H1 (cell line): ENCODE measurements around the gene C1orf116. TPM values are rescaled to one million over a fixed set of nuclear protein-coding genes. Genes with fewer than 3 reads are reported as not detected.

Source experiments
- CTCF ChIA-PET: fragments of 300-600 bp; sonication (Branson Sonifier 250); formaldehyde crosslinking; loops from one replicate; lab custom pipeline; 2021; ENCODE audit not compliant: partially characterized antibody; lab: Charles Lee
- POLR2A ChIA-PET: fragments of 300-600 bp; sonication (Branson Sonifier 250); formaldehyde crosslinking; loops from one replicate; lab custom pipeline; 2021; ENCODE audit warnings: inconsistent platforms; ENCODE audit not compliant: partially characterized antibody; lab: Charles Lee
- DNase-seq, 2 experiments: peaks; one replicate each; pipeline versions ENCODE4 v3.0.0 to v3.0.0-alpha.2; 2010 to 2022; ENCODE audit warnings: low spot score in 2 of 2, low read depth in 1 of 2, mixed read lengths in 1 of 2
- FAIRE-seq: peaks from 2 replicates; lab custom pipeline; 2011; peaks lifted over from hg19 to GRCh38; lab: Jason Lieb, UNC
- H2AFZ ChIP-seq: 2 replicates; pipeline ENCODE4 v1.8.1; 2012; ENCODE audit warnings: low read length, inconsistent platforms
- H2AK5ac ChIP-seq: 2 replicates; pipeline ENCODE4 v1.6.1; 2013; ENCODE audit warnings: low read depth, low read length
- H2BK120ac ChIP-seq: replicated peaks from 2 replicates; pipeline ENCODE3; 2013; ENCODE audit warnings: low read depth, low read length, inconsistent platforms
- H2BK12ac ChIP-seq: 2 replicates; pipeline ENCODE4 v1.6.1; 2013; ENCODE audit warnings: low read depth, low read length
- H2BK15ac ChIP-seq: 2 replicates; pipeline ENCODE4 v1.6.1; 2013; ENCODE audit warnings: low read length
- H2BK20ac ChIP-seq: 2 replicates; pipeline ENCODE4 v1.6.1; 2013; ENCODE audit warnings: low read length
- H2BK5ac ChIP-seq: 2 replicates; pipeline ENCODE4 v1.6.1; 2013; ENCODE audit warnings: low read depth, low read length
- H3K14ac ChIP-seq: 2 replicates; pipeline ENCODE4 v1.6.1; 2013; ENCODE audit warnings: inconsistent platforms; ENCODE audit not compliant: insufficient read length
- H3K18ac ChIP-seq: 2 replicates; pipeline ENCODE4 v1.6.1; 2013; ENCODE audit warnings: low read length; ENCODE audit errors: extremely low read depth
- H3K23ac ChIP-seq: 2 replicates; pipeline ENCODE4 v1.6.1; 2013; ENCODE audit warnings: inconsistent platforms; ENCODE audit not compliant: insufficient read length
- H3K23me2 ChIP-seq: 2 replicates; pipeline ENCODE4 v1.6.1; 2013; ENCODE audit warnings: low read depth, low read length
- H3K27ac ChIP-seq: 2 replicates; pipeline ENCODE4 v1.6.1; 2011; ENCODE audit warnings: low read depth, low read length, inconsistent platforms
- H3K27me3 ChIP-seq, 4 experiments: replicated peaks in 1 of 4; 1 replicate in 1 of 4; 2 replicates in 3 of 4; pipeline versions ENCODE4 v1.6.1 to v1.8.1; 2011 to 2013; ENCODE audit warnings: low read length in 3 of 4, mild to moderate bottlenecking in 3 of 4, inconsistent platforms in 2 of 4, mixed read lengths in 2 of 4, moderate library complexity in 1 of 4; ENCODE audit not compliant: control insufficient read depth in 3 of 4, insufficient read depth in 3 of 4; ENCODE audit errors: extremely low read depth in 1 of 4
- H3K36me3 ChIP-seq, 4 experiments: 2 replicates each; pipeline versions ENCODE4 v1.6.1 to v1.8.1; 2011 to 2013; ENCODE audit warnings: mild to moderate bottlenecking in 4 of 4, low read length in 3 of 4, moderate library complexity in 2 of 4, control low read depth in 1 of 4, inconsistent platforms in 1 of 4; ENCODE audit not compliant: insufficient read depth in 4 of 4, control insufficient read depth in 2 of 4
- H3K4ac ChIP-seq: replicated peaks from 2 replicates; pipeline ENCODE3; 2013; ENCODE audit warnings: low read length, low read depth, mixed read lengths, inconsistent platforms; ENCODE audit not compliant: insufficient read length
- H3K4me1 ChIP-seq, 4 experiments: replicated peaks in 1 of 4; 1 replicate in 1 of 4; 2 replicates in 3 of 4; pipeline versions ENCODE4 v1.6.1 to v1.8.1; 2011 to 2013; ENCODE audit warnings: low read length in 3 of 4, inconsistent platforms in 2 of 4, mixed read lengths in 1 of 4; ENCODE audit not compliant: insufficient read depth in 4 of 4, control insufficient read depth in 3 of 4
- H3K4me2 ChIP-seq, 2 experiments: 2 replicates each; pipeline versions ENCODE4 v1.6.1 to v1.8.1; 2011 to 2013; ENCODE audit warnings: low read depth in 2 of 2, low read length in 2 of 2, control low read depth in 1 of 2, inconsistent platforms in 1 of 2, mild to moderate bottlenecking in 1 of 2; ENCODE audit not compliant: insufficient read depth in 1 of 2
- H3K4me3 ChIP-seq, 4 experiments: fragments of 200-600, 300-600 bp in 1 of 4; sonication (generic), shearing (Covaris generic), sonication (Bioruptor Twin) in 1 of 4; 2 replicates each; pipeline versions ENCODE4 v1.5.1 to v1.8.1; 2011 to 2016; ENCODE audit warnings: low read length in 4 of 4, low read depth in 3 of 4, control low read depth in 2 of 4, inconsistent platforms in 2 of 4, mild to moderate bottlenecking in 2 of 4, mixed read lengths in 1 of 4, moderate library complexity in 1 of 4; ENCODE audit not compliant: insufficient read depth in 2 of 4; ENCODE audit errors: extremely low read depth in 1 of 4
- H3K56ac ChIP-seq: replicated peaks from 2 replicates; pipeline ENCODE3; 2013; ENCODE audit warnings: low read depth, mild to moderate bottlenecking, mixed read lengths, low read length, inconsistent platforms; ENCODE audit not compliant: insufficient read length
- H3K79me1 ChIP-seq: 2 replicates; pipeline ENCODE4 v1.6.1; 2013; ENCODE audit warnings: low read depth, low read length, control low read depth
- H3K79me2 ChIP-seq, 2 experiments: 2 replicates each; pipeline versions ENCODE4 v1.6.1 to v1.8.1; 2012 to 2013; ENCODE audit warnings: low read length in 2 of 2, mild to moderate bottlenecking in 2 of 2, inconsistent platforms in 1 of 2; ENCODE audit not compliant: insufficient read depth in 2 of 2, control insufficient read depth in 1 of 2
- H3K9ac ChIP-seq, 4 experiments: replicated peaks in 1 of 4; 1 replicate in 1 of 4; 2 replicates in 3 of 4; pipeline versions ENCODE4 v1.6.1 to v1.8.1; 2011 to 2013; ENCODE audit warnings: low read depth in 3 of 4, low read length in 3 of 4, control low read depth in 2 of 4, mild to moderate bottlenecking in 2 of 4, moderate library complexity in 2 of 4, inconsistent platforms in 1 of 4; ENCODE audit errors: extremely low read depth in 1 of 4
- H3K9me3 ChIP-seq, 2 experiments: 2 replicates each; pipeline versions ENCODE4 v1.6.1 to v1.8.1; 2012 to 2013; ENCODE audit warnings: mild to moderate bottlenecking in 2 of 2, moderate library complexity in 2 of 2, control low read depth in 1 of 2, inconsistent platforms in 1 of 2, low read depth in 1 of 2, low read length in 1 of 2, mixed read lengths in 1 of 2; ENCODE audit not compliant: insufficient read depth in 2 of 2
- H4K20me1 ChIP-seq, 2 experiments: replicated peaks in 1 of 2; 2 replicates each; pipeline versions ENCODE3 to v1.8.1; 2011 to 2013; ENCODE audit warnings: inconsistent platforms in 2 of 2, low read length in 2 of 2, mild to moderate bottlenecking in 1 of 2; ENCODE audit not compliant: insufficient read depth in 2 of 2, control insufficient read depth in 1 of 2
- H4K5ac ChIP-seq: 2 replicates; pipeline ENCODE4 v1.6.1; 2013; ENCODE audit warnings: low read length, low read depth, mixed read lengths, inconsistent platforms; ENCODE audit not compliant: insufficient read length
- H4K8ac ChIP-seq: 2 replicates; pipeline ENCODE4 v1.8.0; 2013; ENCODE audit warnings: mild to moderate bottlenecking, moderate library complexity, low read length, inconsistent platforms; ENCODE audit not compliant: insufficient read depth; ENCODE audit errors: extremely low read depth
- H4K91ac ChIP-seq: replicated peaks from 2 replicates; pipeline ENCODE3; 2013; ENCODE audit warnings: low read length, mixed read lengths, inconsistent platforms; ENCODE audit not compliant: insufficient read length
- ATF2 ChIP-seq: IDR thresholded peaks from 2 replicates; pipeline ENCODE4 v1.6.1; 2012; ENCODE audit warnings: low read length, inconsistent platforms
- BCL11A ChIP-seq, 2 experiments: IDR thresholded peaks; one replicate each; pipeline ENCODE4 v1.6.1; 2011; ENCODE audit warnings: low read depth in 2 of 2, low read length in 2 of 2, mild to moderate bottlenecking in 2 of 2
- E2F6 ChIP-seq: IDR thresholded peaks from 2 replicates; pipeline ENCODE4 v1.6.1; 2012; ENCODE audit warnings: inconsistent platforms
- EP300 ChIP-seq, 2 experiments: IDR thresholded peaks; 1 replicate in 1 of 2; 2 replicates in 1 of 2; pipeline ENCODE4 v1.6.1; 2011 to 2012; ENCODE audit warnings: low read depth in 2 of 2, low read length in 2 of 2, mild to moderate bottlenecking in 2 of 2, borderline replicate concordance in 1 of 2, inconsistent platforms in 1 of 2, moderate library complexity in 1 of 2
- HDAC6 ChIP-seq: IDR thresholded peaks from one replicate; pipeline ENCODE4 v1.7.1; 2012; ENCODE audit warnings: low read depth, mild to moderate bottlenecking, inconsistent platforms, low read length, moderate library complexity
- JUN ChIP-seq: IDR thresholded peaks from 2 replicates; pipeline ENCODE4 v1.6.1; 2011; ENCODE audit warnings: low read depth, mild to moderate bottlenecking, improper control_type of control experiment, low read length
- POLR2A ChIP-seq, 2 experiments: IDR thresholded peaks; 1 replicate in 1 of 2; 2 replicates in 1 of 2; pipeline ENCODE4 v1.6.1; 2011; ENCODE audit warnings: low read depth in 2 of 2, low read length in 2 of 2, mild to moderate bottlenecking in 2 of 2; ENCODE audit errors: control extremely low read depth in 1 of 2
- SIN3A ChIP-seq, 2 experiments: IDR thresholded peaks in 1 of 2; conservative IDR thresholded peaks in 1 of 2; 2 replicates each; pipeline ENCODE4 v1.6.1; 2011 to 2012; ENCODE audit warnings: low read length in 2 of 2, improper control_type of control experiment in 1 of 2, low read depth in 1 of 2, mild to moderate bottlenecking in 1 of 2
- TAF7 ChIP-seq: optimal IDR thresholded peaks from 2 replicates; pipeline ENCODE3; 2011; ENCODE audit warnings: low read depth, mild to moderate bottlenecking, inconsistent platforms, low read length, moderate library complexity, borderline replicate concordance
- TCF12 ChIP-seq: IDR thresholded peaks from 2 replicates; pipeline ENCODE4 v1.6.1; 2011; ENCODE audit warnings: low read depth, mild to moderate bottlenecking, low read length
- YY1 ChIP-seq: IDR thresholded peaks from 2 replicates; pipeline ENCODE4 v1.6.1; 2011; ENCODE audit warnings: low read depth, mild to moderate bottlenecking, low read length
- WGBS, 2 experiments: shearing (Covaris generic) in 1 of 2; methylation state at CpG; one replicate each; pipeline versions ENCODE4 v1.1.6 to v1.1.7; 2013 to 2015; ENCODE audit warnings: low lambda C conversion rate in 2 of 2, mixed read lengths in 2 of 2, inconsistent platforms in 1 of 2, low coverage in 1 of 2, missing lambda C conversion rate in 1 of 2; ENCODE audit not compliant: insufficient replicate concordance in 2 of 2, insufficient coverage in 1 of 2, insufficient read length in 1 of 2; ENCODE audit errors: extremely low coverage in 1 of 2, missing lambda C conversion rate in 1 of 2; 5-methylcytosine and 5-hydroxymethylcytosine counted together
- polyA plus RNA-seq, 7 experiments: library from polyadenylated mRNA; depleted of rRNA in 3 of 7; stranded (reverse) in 5 of 7; unstranded in 2 of 7; fragments of >200 nt in 5 of 7; fragments of 200-250 nt in 2 of 7; gene quantifications; 1 replicate in 5 of 7; 2 replicates in 1 of 7; 4 replicates in 1 of 7; pipeline versions ENCODE4 v1.2.1 to v1.2.3, GENCODE V29; 2011 to 2013; ENCODE audit warnings: missing spikeins in 2 of 7, mixed read lengths in 2 of 7
- total RNA-seq: library from RNA; stranded (reverse); fragmentation: NEBNext Ultra II Directional; extraction: Animal tissue kit (Norgen Biotek cat#: 25700); gene quantifications from 2 replicates; pipeline ENCODE4 v1.2.1, GENCODE V29; 2021

C1orf116 gene
- total and polyA plus RNA-seq, 2 of the 8 experiments (the other 6 are each of a cell fraction or from before 2014, with no cell fraction given), result 2.2 to 3.9 TPM

- WGBS, 2 experiments, result 89% methylated on average over 5 of the region's 5 CpGs; no CpG with 5 or more reads in 1 of the 2 experiments
- Histone ChIP-seq H2BK12ac (no peak overlapping the region), H2AK5ac (no peak overlapping the region), H2BK120ac (no peak overlapping the region), H3K4me3 (no peak overlapping the region), H4K8ac (no peak overlapping the region), H3K79me2 (no peaks in the 10 kb centered on the region), H3K36me3 (peaks cover 3 to 47% (median 33%) of the 10 kb centered on the region in 4 experiments), H4K5ac (no peak overlapping the region), H3K4me2 (no peak overlapping the region), H3K4ac (no peak overlapping the region), H3K9me3 (no peaks in the 10 kb centered on the region), H3K79me1 (0 out of 2 replicates have a peak, but pooled peaks cover 2% of the 10 kb centered on the region), H3K18ac (no peak overlapping the region), H2BK20ac (no peak overlapping the region), H3K27ac (no peak overlapping the region), H3K9ac (no peak overlapping the region), H2AFZ (no peak overlapping the region), H3K56ac (no peak overlapping the region), H4K91ac (no peak overlapping the region), H3K23me2 (no peaks in the 10 kb centered on the region), H2BK15ac (no peak overlapping the region), H4K20me1 (peaks cover 0 to 2% of the 10 kb centered on the region in 2 experiments), H3K14ac (no peak overlapping the region), H3K23ac (no peak overlapping the region), H2BK5ac (no peak overlapping the region), H3K4me1 (no peaks in the 10 kb centered on the region), H3K27me3 (no peaks in the 10 kb centered on the region)
- ChIA-PET CTCF (interaction anchor here (1.1 to 1.5 kb wide), 3 partner anchors 8 to 11 kb away, joined by 3 to 5 read pairs (median 4); no protein-coding TSS in a partner anchor), POLR2A (interaction anchor here (0.9 kb wide), 1 partner anchor 13 kb away, joined by 3 read pairs; no protein-coding TSS in a partner anchor)
- DNase-seq (no peak), FAIRE-seq (no peak)
- TF ChIP-seq YY1 (no peak), SIN3A (conservative IDR thresholded peaks at IDR 0.05 in 1 of 2, IDR thresholded peaks at IDR 0.05 in 1 of 2; ENCODE audit: low read depth in 1 of 2, low read length in 2 of 2) (no peak), ATF2 (no peak), EP300 (IDR thresholded peaks at IDR 0.05; ENCODE audit: borderline replicate concordance in 1 of 2, low read depth in 2 of 2, low read length in 2 of 2) (no peak), POLR2A (IDR thresholded peaks at IDR 0.05; ENCODE audit: control extremely low read depth in 1 of 2, low read depth in 2 of 2, low read length in 2 of 2) (no peak), TAF7 (no peak), BCL11A (IDR thresholded peaks at IDR 0.05; ENCODE audit: low read depth in 2 of 2, low read length in 2 of 2) (no peak), HDAC6 (no peak), JUN (no peak), E2F6 (no peak), TCF12 (no peak)
These were observed 35.1 kb upstream of the C1orf116 start for GRCh38 chr1:207067665-207068064.
